HepG2 (cell line): ENCODE data around the gene CDT1. TPM values are rescaled to one million over a fixed set of nuclear protein-coding genes. Genes with fewer than 3 reads are reported as not detected.

Experiments
- ATRX ChIP-seq: sonication (generic); formaldehyde crosslinking; IDR thresholded peaks from 2 replicates; pipeline ENCODE4 v1.4.0; 2020; ENCODE audit warnings: missing genetic modification reagents, borderline replicate concordance
- CEBPZ ChIP-seq: IDR thresholded peaks from 2 replicates; pipeline ENCODE4 v1.6.1; 2012; ENCODE audit warnings: low read length, improper control_type of control experiment
- FUBP1 ChIP-seq: sonication (generic); formaldehyde crosslinking; IDR thresholded peaks from 2 replicates; pipeline ENCODE4 v1.5.1; 2020; ENCODE audit warnings: missing genetic modification reagents, mild to moderate bottlenecking, borderline replicate concordance
- HNF1A ChIP-seq, 2 experiments: sonication (generic) in 1 of 2; formaldehyde crosslinking in 1 of 2; IDR thresholded peaks; 2 replicates each; pipeline versions ENCODE4 v1.4.0 to v1.6.1; 2016 to 2020; ENCODE audit warnings: borderline replicate concordance in 1 of 2, low read depth in 1 of 2, mild to moderate bottlenecking in 1 of 2, missing genetic modification reagents in 1 of 2
- MEF2D ChIP-seq: sonication (generic); formaldehyde crosslinking; IDR thresholded peaks from 2 replicates; pipeline ENCODE4 v1.5.1; 2020; ENCODE audit warnings: mild to moderate bottlenecking, missing genetic modification reagents
- MEIS2 ChIP-seq: sonication (generic); formaldehyde crosslinking; IDR thresholded peaks from 2 replicates; pipeline ENCODE4 v1.9.0; 2021; ENCODE audit warnings: mild to moderate bottlenecking, missing genetic modification reagents
- NFYB ChIP-seq: sonication (generic); formaldehyde crosslinking; IDR thresholded peaks from 2 replicates; pipeline ENCODE4 v1.4.0; 2020; ENCODE audit warnings: missing genetic modification reagents
- NONO ChIP-seq, 2 experiments: fragments of 450-650 bp in 1 of 2; sonication (generic) in 1 of 2; formaldehyde crosslinking in 1 of 2; IDR thresholded peaks in 1 of 2; conservative IDR thresholded peaks in 1 of 2; 2 replicates each; pipeline versions ENCODE4 v1.6.1 to v1.8.0; 2017 to 2022; ENCODE audit warnings: mild to moderate bottlenecking in 1 of 2, missing genetic modification reagents in 1 of 2, moderate library complexity in 1 of 2
- NR2F2 ChIP-seq: IDR thresholded peaks from 2 replicates; pipeline ENCODE4 v1.6.1; 2012; ENCODE audit warnings: low read depth, inconsistent platforms, borderline replicate concordance
- ONECUT2 ChIP-seq: sonication (generic); formaldehyde crosslinking; IDR thresholded peaks from 2 replicates; pipeline ENCODE4 v1.4.0; 2020; ENCODE audit warnings: missing genetic modification reagents
- PHF21A ChIP-seq: sonication (generic); formaldehyde crosslinking; IDR thresholded peaks from 2 replicates; pipeline ENCODE4 v1.5.0; 2020; ENCODE audit warnings: mild to moderate bottlenecking, missing genetic modification reagents
- U2AF1 ChIP-seq: fragments of 200-400 bp; formaldehyde crosslinking; optimal IDR thresholded peaks from 2 replicates; pipeline ENCODE3; 2017; ENCODE audit warnings: mild to moderate bottlenecking, low read depth, low read length
- ZFAT ChIP-seq: sonication (generic); formaldehyde crosslinking; conservative IDR thresholded peaks from 2 replicates; pipeline ENCODE4 v1.8.1; 2023; ENCODE audit warnings: missing genetic modification reagents, inconsistent platforms
- ZNF230 ChIP-seq: sonication (generic); formaldehyde crosslinking; IDR thresholded peaks from 2 replicates; pipeline ENCODE4 v1.4.0; 2020; ENCODE audit warnings: mild to moderate bottlenecking, missing genetic modification reagents
- ZNF7 ChIP-seq: IDR thresholded peaks from 2 replicates; pipeline ENCODE4 v1.6.1; 2016; ENCODE audit warnings: missing biosample characterization, missing genetic modification reagents
- ZNF770 ChIP-seq: sonication (generic); formaldehyde crosslinking; IDR thresholded peaks from 2 replicates; pipeline ENCODE4 v1.5.0; 2020; ENCODE audit warnings: mild to moderate bottlenecking, missing genetic modification reagents
- polyA plus RNA-seq, 8 experiments: library from polyadenylated mRNA; depleted of rRNA in 3 of 8; stranded (reverse) in 7 of 8; unstranded in 1 of 8; fragments of >200 nt; fragmentation: Illumina TruSeq in 4 of 8; extraction: Trizol in 4 of 8; gene quantifications; 2 replicates each; pipeline versions ENCODE4 v1.2.1 to v1.2.3, GENCODE V29; 2011 to 2016; ENCODE audit warnings: low read depth in 4 of 8, missing spikeins in 1 of 8, mixed read lengths in 1 of 8; ENCODE audit not compliant: insufficient read depth in 1 of 8
- total RNA-seq, 5 experiments: library from RNA; depleted of rRNA; stranded (reverse); fragments of >200 nt; fragmentation: Illumina TruSeq; extraction: Trizol; gene quantifications; 2 replicates each; pipeline ENCODE4 v1.2.3, GENCODE V29; 2016; ENCODE audit warnings: low read depth in 1 of 5

The CDT1 gene
- total and polyA plus RNA-seq, 2 of the 13 experiments (the other 11 are each of a cell fraction or from before 2014, with no cell fraction given): 23.1 to 23.8 TPM

- TF ChIP-seq ZNF770 (CRISPR knock-in tag) (peak; percentile 34; the same call in 1 of the 2 replicates), ZFAT (CRISPR knock-in tag) (no peak), ONECUT2 (no peak), ATRX (CRISPR knock-in tag) (no peak), ZNF7 (CRISPR knock-in tag) (no peak), CEBPZ (no peak), NR2F2 (no peak), PHF21A (no peak), ZNF230 (0 out of 2 replicates have a peak, but pooled peaks have one; percentile 21), HNF1A (IDR thresholded peaks at IDR 0.05; ENCODE audit: low read depth) (no peak), HNF1A (CRISPR knock-in tag; IDR thresholded peaks at IDR 0.05; ENCODE audit: borderline replicate concordance) (0 out of 2 replicates have a peak, but pooled peaks have one; percentile 11), NFYB (CRISPR knock-in tag) (no peak), FUBP1 (CRISPR knock-in tag) (no peak), U2AF1 (peak; percentile 69), NONO (IDR thresholded peaks at IDR 0.05) (no peak), NONO (CRISPR knock-in tag; conservative IDR thresholded peaks at IDR 0.05) (peak; percentile 95), MEIS2 (peak; percentile 61), MEF2D (CRISPR knock-in tag) (no peak)
These were observed 18.3 kb upstream of the CDT1 start, which contains the start of gene PIEZO1 (continued) for GRCh38 chr16:88785106-88785924.
